Central memory CD8-positive, alpha-beta T cell (primary cell): ENCODE data around the gene SAP30BP.

Experiments used
- ATAC-seq: fragments of 150-1000 bp; cut with Tn5 transposase; replicated peaks from 2 replicates; pipeline ENCODE4 v1.10.0; 2022; ENCODE audit warnings: mild to moderate bottlenecking, moderate FRiP score, moderate number of reproducible peaks; ENCODE audit not compliant: poor library complexity, severe bottlenecking; ENCODE audit errors: extremely low read depth
- DNase-seq, 2 donors: peaks; one replicate each; pipeline ENCODE4 v3.0.0; 2021; ENCODE audit warnings: low spot score in 2 of 2
- H3K27ac Mint-ChIP-seq: one replicate; pipeline ENCODE4 v1.8.0; 2022; ENCODE audit warnings: low read depth, mild to moderate bottlenecking, moderate library complexity, mixed read lengths
- H3K27me3 Mint-ChIP-seq: one replicate; pipeline ENCODE4 v1.8.0; 2022; ENCODE audit warnings: mixed read lengths
- H3K36me3 Mint-ChIP-seq: one replicate; pipeline ENCODE4 v1.8.0; 2022; ENCODE audit warnings: mild to moderate bottlenecking, moderate library complexity, mixed read lengths; ENCODE audit not compliant: insufficient read depth
- H3K4me1 Mint-ChIP-seq: one replicate; pipeline ENCODE4 v1.8.0; 2022; ENCODE audit warnings: mixed read lengths
- H3K4me3 Mint-ChIP-seq: one replicate; pipeline ENCODE4 v1.8.0; 2022; ENCODE audit warnings: mild to moderate bottlenecking, moderate library complexity, mixed read lengths
- H3K9me3 Mint-ChIP-seq: one replicate; pipeline ENCODE4 v1.8.0; 2022; ENCODE audit warnings: mixed read lengths

Gene SAP30BP

GRCh38 chr17:75627094-75627493, 40.0 kb upstream of the SAP30BP start:
- no peak overlapping the region for H3K27ac Mint-ChIP-seq

DNA sequence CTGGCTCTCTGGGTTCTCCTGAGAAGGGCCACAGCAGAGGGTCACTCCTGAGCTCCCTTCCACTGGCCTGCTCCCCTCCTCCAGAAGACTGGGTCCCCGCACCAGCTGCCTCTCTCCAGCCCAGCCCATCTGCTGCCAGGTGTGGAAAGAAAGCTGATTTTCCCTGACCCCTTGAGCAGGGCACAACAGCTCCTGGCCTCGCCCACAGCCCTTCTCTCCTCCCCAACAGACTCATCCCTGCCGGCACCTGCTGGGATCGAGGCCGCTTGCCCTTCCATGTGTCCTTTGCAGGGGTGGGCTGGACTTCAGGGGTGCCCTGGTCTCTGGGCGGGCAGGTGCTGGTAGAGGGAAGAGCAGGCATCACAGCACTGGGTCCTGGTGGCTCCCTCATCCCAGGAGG, 38.7 kb upstream of the SAP30BP start:
- no peaks in the 10 kb centered on the region for H3K9me3 Mint-ChIP-seq
- peaks cover 2% of the 10 kb centered on the region for H3K36me3 Mint-ChIP-seq
- no peaks in the 10 kb centered on the region for H3K4me1 Mint-ChIP-seq
- no peak overlapping the region for H3K4me3 Mint-ChIP-seq
- no peak for DNase-seq
- no peak overlapping the region for H3K27ac Mint-ChIP-seq
- no peaks in the 10 kb centered on the region for H3K27me3 Mint-ChIP-seq
- ATAC-seq, result no peak

More at GRCh38 chr17:75627094-75627493, 40.0 kb upstream of the SAP30BP start:
- no peaks in the 10 kb centered on the region for H3K27me3 Mint-ChIP-seq
- DNase-seq (no peak), ATAC-seq (no peak)
- H3K36me3 Mint-ChIP-seq, result peaks cover 2% of the 10 kb centered on the region
- peaks cover 5% of the 10 kb centered on the region for H3K4me1 Mint-ChIP-seq
- no peak overlapping the region for H3K4me3 Mint-ChIP-seq
- no peaks in the 10 kb centered on the region for H3K9me3 Mint-ChIP-seq

DNA sequence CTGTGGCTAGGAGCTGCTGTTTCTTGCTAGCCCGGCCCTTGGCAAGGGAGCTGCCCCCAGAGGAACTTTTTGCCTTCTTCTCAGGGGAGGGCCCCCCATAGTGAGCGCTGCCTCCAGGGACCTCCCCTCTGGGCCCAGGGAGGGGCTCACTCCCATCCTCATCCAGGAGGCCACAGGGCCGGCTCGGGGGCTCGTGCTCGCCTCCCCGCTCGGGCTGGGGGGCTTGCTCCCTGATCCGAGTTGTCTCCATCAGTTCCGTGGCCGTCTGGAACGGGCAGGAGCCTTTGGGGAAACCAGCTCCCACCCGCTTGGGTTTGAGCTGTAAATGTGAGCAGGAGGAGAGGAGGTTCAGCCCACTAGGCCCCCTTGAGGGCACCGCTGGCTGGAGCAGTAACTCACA, 38.0 kb upstream of the SAP30BP start:
- Mint-ChIP-seq H3K27ac (no peak overlapping the region), H3K4me3 (no peak overlapping the region), H3K4me1 (peaks cover 6% of the 10 kb centered on the region), H3K9me3 (no peaks in the 10 kb centered on the region), H3K27me3 (no peaks in the 10 kb centered on the region), H3K36me3 (peaks cover 2% of the 10 kb centered on the region)
- DNase-seq (no peak), ATAC-seq (no peak)

- no peak overlapping the region for H3K27ac Mint-ChIP-seq
Measured at GRCh38 chr17:75630071-75630917, 36.8 kb upstream of the SAP30BP start.

DNA sequence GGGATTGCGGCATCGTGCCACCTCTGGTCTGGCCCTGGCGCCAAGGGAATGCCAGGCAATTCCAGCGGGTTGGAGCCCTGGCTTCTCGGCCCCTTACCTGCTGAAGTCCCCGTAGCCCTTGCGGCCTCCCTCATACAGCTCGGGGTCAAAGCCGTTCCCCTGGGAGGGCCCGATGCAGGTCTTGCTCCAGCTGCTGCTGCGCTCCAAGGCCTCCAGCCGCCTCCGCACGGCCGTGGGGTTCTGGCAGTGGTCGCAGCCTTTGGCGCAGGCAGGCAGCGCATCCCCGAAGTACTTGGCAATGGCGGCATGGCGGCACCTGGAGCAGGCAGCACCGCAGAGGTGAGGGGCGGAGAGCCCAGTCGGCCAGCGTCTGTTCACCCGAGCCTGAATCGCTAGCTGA, 35.8 kb upstream of the SAP30BP start:
- Mint-ChIP-seq H3K4me1 (peaks cover 6% of the 10 kb centered on the region), H3K36me3 (no peaks in the 10 kb centered on the region), H3K9me3 (no peaks in the 10 kb centered on the region), H3K27ac (no peak overlapping the region), H3K27me3 (no peaks in the 10 kb centered on the region), H3K4me3 (no peak overlapping the region)
- no peak for ATAC-seq
- DNase-seq, result no peak

More at GRCh38 chr17:75630071-75630917, 36.8 kb upstream of the SAP30BP start:
- Mint-ChIP-seq H3K4me1 (peaks cover 6% of the 10 kb centered on the region), H3K9me3 (no peaks in the 10 kb centered on the region), H3K4me3 (no peak overlapping the region), H3K27me3 (no peaks in the 10 kb centered on the region), H3K36me3 (no peaks in the 10 kb centered on the region)
- ATAC-seq (no peak), DNase-seq (no peak)

GRCh38 chr17:75632428-75632827, 34.7 kb upstream of the SAP30BP start:
- Mint-ChIP-seq H3K36me3 (no peaks in the 10 kb centered on the region), H3K4me1 (peaks cover 6% of the 10 kb centered on the region), H3K27me3 (no peaks in the 10 kb centered on the region), H3K27ac (no peak overlapping the region), H3K9me3 (no peaks in the 10 kb centered on the region), H3K4me3 (no peak overlapping the region)
- no peak for DNase-seq
- no peak for ATAC-seq

- Mint-ChIP-seq H3K27me3 (no peaks in the 10 kb centered on the region), H3K4me1 (peaks cover 6% of the 10 kb centered on the region), H3K36me3 (no peaks in the 10 kb centered on the region), H3K27ac (peak within 1 kb of the TSS; percentile 62), H3K9me3 (no peaks in the 10 kb centered on the region), H3K4me3 (no peak within 1 kb of the TSS)
- DNase-seq, result peak; percentile 64 to 78
- ATAC-seq, result peak; percentile 82
Measured at GRCh38 chr17:75632863-75633485, 34.2 kb upstream of the SAP30BP start, which contains the start of gene SMIM5. SMIM5 (plus strand) TSS chr17:75633434; CDS start chr17:75640202, 6,768 bp downstream.

DNA sequence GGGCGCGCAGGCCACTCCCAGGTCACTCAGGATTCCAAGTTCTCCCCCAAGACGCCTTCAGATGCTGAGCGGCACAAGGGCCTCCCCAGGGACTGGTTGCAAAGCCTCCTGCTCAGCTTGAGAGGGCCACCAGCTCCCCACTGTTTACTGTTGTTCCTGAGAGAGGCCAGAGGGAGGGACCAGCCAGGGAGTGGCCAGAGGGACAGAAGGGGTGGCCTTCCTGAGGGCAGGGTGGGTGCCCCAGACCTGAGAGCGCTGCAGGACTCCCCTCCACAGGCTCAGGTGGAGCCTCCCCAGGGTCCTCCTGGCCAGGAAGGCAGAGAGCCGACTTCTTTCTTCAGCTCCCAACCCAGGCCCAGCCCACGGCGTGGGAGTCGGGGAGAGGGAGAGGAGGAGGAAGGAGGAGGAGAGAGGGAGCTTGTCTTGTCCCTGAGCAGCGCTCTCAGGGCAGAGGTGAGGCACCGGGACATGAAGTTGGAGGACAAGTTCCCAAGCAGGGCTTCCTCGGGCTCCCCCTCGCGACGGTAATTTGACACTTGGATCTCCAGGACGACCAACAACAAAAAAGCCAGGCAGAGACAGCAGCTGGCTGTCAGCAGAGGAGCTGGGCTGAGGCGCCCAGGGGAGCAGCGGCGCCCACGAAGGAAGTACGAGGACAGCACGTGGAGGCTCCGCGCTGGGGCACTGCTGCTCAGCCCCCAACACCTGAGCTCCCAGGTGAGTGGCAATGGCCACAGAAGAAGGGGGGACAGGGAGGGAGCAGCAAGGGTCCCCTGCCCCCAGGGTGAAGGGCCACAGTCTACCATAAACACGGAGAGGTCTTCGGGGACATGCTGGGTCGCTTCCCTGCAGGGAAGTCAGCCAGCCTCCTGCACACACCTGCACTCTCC, 33.4 kb upstream of the SAP30BP start:
- H3K9me3 Mint-ChIP-seq, result no peaks in the 10 kb centered on the region

DNA sequence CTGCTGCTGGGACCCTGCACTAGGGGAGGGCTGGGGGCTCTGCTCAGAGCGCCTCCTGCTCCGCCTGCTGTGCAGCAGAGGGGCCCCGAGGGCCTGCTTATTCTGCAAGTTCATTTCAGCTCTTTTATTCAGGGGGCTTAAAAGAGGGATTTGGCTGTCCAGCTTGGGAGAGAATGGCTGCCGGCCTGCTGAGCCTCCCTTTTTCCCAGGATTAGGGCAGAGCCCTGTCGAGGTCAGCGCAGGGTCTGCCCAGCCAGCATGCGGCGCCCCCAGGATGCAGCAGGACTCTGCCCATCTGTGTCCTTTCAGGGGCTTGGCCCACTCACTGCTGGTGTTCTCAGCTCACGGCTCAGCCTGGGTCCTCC, 32.8 kb upstream of the SAP30BP start:
- H3K9me3 Mint-ChIP-seq, result no peaks in the 10 kb centered on the region
- no peak overlapping the region for H3K4me3 Mint-ChIP-seq
- H3K27me3 Mint-ChIP-seq, result no peaks in the 10 kb centered on the region
- H3K27ac Mint-ChIP-seq, result peak overlapping the region; percentile 62
- no peak for ATAC-seq
- H3K4me1 Mint-ChIP-seq, result peaks cover 6% of the 10 kb centered on the region
- no peaks in the 10 kb centered on the region for H3K36me3 Mint-ChIP-seq
- no peak for DNase-seq

More for the DNA sequence above, 33.4 kb upstream of the SAP30BP start:
- Mint-ChIP-seq H3K36me3 (no peaks in the 10 kb centered on the region), H3K4me3 (no peak overlapping the region), H3K4me1 (peaks cover 6% of the 10 kb centered on the region), H3K27ac (peak overlapping the region; percentile 62), H3K27me3 (no peaks in the 10 kb centered on the region)
- ATAC-seq, result peak; percentile 59
- no peak for DNase-seq

- Mint-ChIP-seq H3K4me1 (peaks cover 6% of the 10 kb centered on the region), H3K9me3 (no peaks in the 10 kb centered on the region), H3K36me3 (no peaks in the 10 kb centered on the region), H3K4me3 (no peak overlapping the region), H3K27me3 (no peaks in the 10 kb centered on the region), H3K27ac (no peak overlapping the region)
- DNase-seq (no peak), ATAC-seq (no peak)
Measured at GRCh38 chr17:75634754-75635609, 32.2 kb upstream of the SAP30BP start.

- DNase-seq (no peak), ATAC-seq (no peak)
- H3K9me3 Mint-ChIP-seq, result no peaks in the 10 kb centered on the region
- H3K27ac Mint-ChIP-seq, result no peak overlapping the region
- H3K4me3 Mint-ChIP-seq, result no peak overlapping the region
- H3K27me3 Mint-ChIP-seq, result no peaks in the 10 kb centered on the region
- peaks cover 6% of the 10 kb centered on the region for H3K4me1 Mint-ChIP-seq
- no peaks in the 10 kb centered on the region for H3K36me3 Mint-ChIP-seq
Measured at GRCh38 chr17:75635610-75636202, 31.4 kb upstream of the SAP30BP start.
